ENCODE measurements around the gene SPDYC.
"Not testable (repeated sequence)": the region's sequence is repeated elsewhere in the genome, so short reads cannot be mapped to it uniquely, and the experiment has no call there.

Gene SPDYC

GRCh38 chr11:65134240-65134951, 35.6 kb upstream of the SPDYC start, which contains the start of gene SYVN1:
Gene SYVN1 (minus strand): TSS chr11:65134519. CDS start chr11:65133601, 918 bp downstream.
- DNase-seq (ENCODE audit: low read depth in 2 of 2), result peak; percentile 73 to 86

- peak; percentile 46 to 60 for DNase-seq (ENCODE audit: low read depth in 2 of 2)
Measured at GRCh38 chr11:65134952-65135632, 34.9 kb upstream of the SPDYC start.

- DNase-seq (ENCODE audit: low read depth in 2 of 2), result no peak
Measured at GRCh38 chr11:65135633-65136145, 34.3 kb upstream of the SPDYC start.

GRCh38 chr11:65136515-65137096, 33.4 kb upstream of the SPDYC start:
- no peak for DNase-seq (ENCODE audit: low read depth in 2 of 2)

GRCh38 chr11:65141896-65142494, 28.0 kb upstream of the SPDYC start:
- no peak for DNase-seq (ENCODE audit: low read depth in 2 of 2)

- no peak for DNase-seq (ENCODE audit: low read depth in 2 of 2)
Measured at GRCh38 chr11:65147352-65148075, 22.5 kb upstream of the SPDYC start.

- no peak for DNase-seq (ENCODE audit: low read depth in 2 of 2)
Measured at GRCh38 chr11:65148657-65149056, 21.4 kb upstream of the SPDYC start.

- not testable (repeated sequence) for DNase-seq (ENCODE audit: low read depth in 2 of 2)
Measured at GRCh38 chr11:65150131-65150508, 19.9 kb upstream of the SPDYC start.

- no peak for DNase-seq (ENCODE audit: low read depth in 2 of 2)
Measured at GRCh38 chr11:65150509-65151299, 19.3 kb upstream of the SPDYC start.

GRCh38 chr11:65151331-65151899, 18.6 kb upstream of the SPDYC start:
- DNase-seq (ENCODE audit: low read depth in 2 of 2), result no peak

- DNase-seq (ENCODE audit: low read depth in 2 of 2), result no peak
Measured at GRCh38 chr11:65152122-65152521, 17.9 kb upstream of the SPDYC start.

GRCh38 chr11:65156256-65156655, 13.8 kb upstream of the SPDYC start:
- no peak for DNase-seq (ENCODE audit: low read depth in 2 of 2)

GRCh38 chr11:65156926-65157325, 13.1 kb upstream of the SPDYC start:
- DNase-seq (ENCODE audit: low read depth in 2 of 2), result no peak

- no peak for DNase-seq (ENCODE audit: low read depth in 2 of 2)
Measured at GRCh38 chr11:65157336-65157735, 12.7 kb upstream of the SPDYC start.

GRCh38 chr11:65159012-65159411, 11.0 kb upstream of the SPDYC start:
- DNase-seq (ENCODE audit: low read depth in 2 of 2), result no peak

- no peak for DNase-seq (ENCODE audit: low read depth in 2 of 2)
Measured at GRCh38 chr11:65160643-65161042, 9.4 kb upstream of the SPDYC start.

- DNase-seq (ENCODE audit: low read depth in 2 of 2), result no peak
Measured at GRCh38 chr11:65163684-65164083, 6.3 kb upstream of the SPDYC start.

GRCh38 chr11:65165410-65166317, 4.4 kb upstream of the SPDYC start:
- no peak for DNase-seq (ENCODE audit: low read depth in 2 of 2)

GRCh38 chr11:65166893-65167292, 3.1 kb upstream of the SPDYC start:
- DNase-seq (ENCODE audit: low read depth in 2 of 2), result no peak
